ENCODE data around the gene FOXK1. TPM values are rescaled to one million over a fixed set of nuclear protein-coding genes. Genes with fewer than 3 reads are reported as not detected.

The FOXK1 gene
- total and polyA plus RNA-seq, 2 of the 13 experiments (the other 11 are each of a cell fraction or from before 2014, with no cell fraction given): 4.6 to 8.8 TPM

- TF ChIP-seq CAMTA2 (CRISPR knock-in tag; IDR thresholded peaks at IDR 0.05; ENCODE audit: borderline replicate concordance) (no peak), ZNF772 (CRISPR knock-in tag; IDR thresholded peaks at IDR 0.05) (no peak; the same call in 1 of the 2 replicates), NPAS2 (CRISPR knock-in tag; IDR thresholded peaks at IDR 0.05; ENCODE audit: borderline replicate concordance) (no peak), RFX5 (IDR thresholded peaks at IDR 0.05; ENCODE audit: low read depth, low read length) (no peak), NCOR1 (IDR thresholded peaks at IDR 0.05; ENCODE audit: borderline replicate concordance, low read length) (peak; percentile 36; the same call in 1 of the 2 replicates), ZSCAN25 (CRISPR knock-in tag; IDR thresholded peaks at IDR 0.05) (peak; percentile 93), MXI1 (IDR thresholded peaks at IDR 0.05; ENCODE audit: borderline replicate concordance, low read depth, low read length) (peak; percentile 46; the same call in 1 of the 3 replicates), ZNF343 (CRISPR knock-in tag; IDR thresholded peaks at IDR 0.05) (no peak), THYN1 (CRISPR knock-in tag; IDR thresholded peaks at IDR 0.05; ENCODE audit: borderline replicate concordance, low read depth) (no peak), ZFP41 (CRISPR knock-in tag; IDR thresholded peaks at IDR 0.05; ENCODE audit: borderline replicate concordance) (no peak), MAZ (IDR thresholded peaks at IDR 0.05; ENCODE audit: borderline replicate concordance, low read depth, low read length) (peak; percentile 77; the same call in 1 of the 2 replicates), MAZ (CRISPR knock-in tag; IDR thresholded peaks at IDR 0.05; ENCODE audit: low read depth) (no peak), EP300 (IDR thresholded peaks at IDR 0.05; ENCODE audit: low read depth in 2 of 2, low read length in 2 of 2) (peak in 1 of 2 experiments; percentile 73; a peak in 2 of 4 replicates), EP300 (CRISPR knock-in tag; IDR thresholded peaks at IDR 0.05; ENCODE audit: borderline replicate concordance) (no peak), ZNF629 (CRISPR knock-in tag; conservative IDR thresholded peaks at IDR 0.05) (no peak), ZNF350 (CRISPR knock-in tag; IDR thresholded peaks at IDR 0.05; ENCODE audit: borderline replicate concordance, low read depth) (no peak; the same call in 1 of the 2 replicates), ATF1 (CRISPR knock-in tag; IDR thresholded peaks at IDR 0.05) (no peak), ZNF337 (CRISPR knock-in tag; IDR thresholded peaks at IDR 0.05; ENCODE audit: borderline replicate concordance, low read depth) (no peak), ZNF253 (CRISPR knock-in tag; IDR thresholded peaks at IDR 0.05; ENCODE audit: borderline replicate concordance) (no peak)
- TF ChIP-seq, protein P1, sequence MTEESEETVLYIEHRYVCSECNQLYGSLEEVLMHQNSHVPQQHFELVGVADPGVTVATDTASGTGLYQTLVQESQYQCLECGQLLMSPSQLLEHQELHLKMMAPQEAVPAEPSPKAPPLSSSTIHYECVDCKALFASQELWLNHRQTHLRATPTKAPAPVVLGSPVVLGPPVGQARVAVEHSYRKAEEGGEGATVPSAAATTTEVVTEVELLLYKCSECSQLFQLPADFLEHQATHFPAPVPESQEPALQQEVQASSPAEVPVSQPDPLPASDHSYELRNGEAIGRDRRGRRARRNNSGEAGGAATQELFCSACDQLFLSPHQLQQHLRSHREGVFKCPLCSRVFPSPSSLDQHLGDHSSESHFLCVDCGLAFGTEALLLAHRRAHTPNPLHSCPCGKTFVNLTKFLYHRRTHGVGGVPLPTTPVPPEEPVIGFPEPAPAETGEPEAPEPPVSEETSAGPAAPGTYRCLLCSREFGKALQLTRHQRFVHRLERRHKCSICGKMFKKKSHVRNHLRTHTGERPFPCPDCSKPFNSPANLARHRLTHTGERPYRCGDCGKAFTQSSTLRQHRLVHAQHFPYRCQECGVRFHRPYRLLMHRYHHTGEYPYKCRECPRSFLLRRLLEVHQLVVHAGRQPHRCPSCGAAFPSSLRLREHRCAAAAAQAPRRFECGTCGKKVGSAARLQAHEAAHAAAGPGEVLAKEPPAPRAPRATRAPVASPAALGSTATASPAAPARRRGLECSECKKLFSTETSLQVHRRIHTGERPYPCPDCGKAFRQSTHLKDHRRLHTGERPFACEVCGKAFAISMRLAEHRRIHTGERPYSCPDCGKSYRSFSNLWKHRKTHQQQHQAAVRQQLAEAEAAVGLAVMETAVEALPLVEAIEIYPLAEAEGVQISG (CRISPR knock-in tag; IDR thresholded peaks at IDR 0.05): peak; percentile 40; the same call in 1 of the 2 replicates
- TF ChIP-seq, protein P2, sequence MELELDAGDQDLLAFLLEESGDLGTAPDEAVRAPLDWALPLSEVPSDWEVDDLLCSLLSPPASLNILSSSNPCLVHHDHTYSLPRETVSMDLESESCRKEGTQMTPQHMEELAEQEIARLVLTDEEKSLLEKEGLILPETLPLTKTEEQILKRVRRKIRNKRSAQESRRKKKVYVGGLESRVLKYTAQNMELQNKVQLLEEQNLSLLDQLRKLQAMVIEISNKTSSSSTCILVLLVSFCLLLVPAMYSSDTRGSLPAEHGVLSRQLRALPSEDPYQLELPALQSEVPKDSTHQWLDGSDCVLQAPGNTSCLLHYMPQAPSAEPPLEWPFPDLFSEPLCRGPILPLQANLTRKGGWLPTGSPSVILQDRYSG (CRISPR knock-in tag; IDR thresholded peaks at IDR 0.05): no peak
- TF ChIP-seq, protein P3, sequence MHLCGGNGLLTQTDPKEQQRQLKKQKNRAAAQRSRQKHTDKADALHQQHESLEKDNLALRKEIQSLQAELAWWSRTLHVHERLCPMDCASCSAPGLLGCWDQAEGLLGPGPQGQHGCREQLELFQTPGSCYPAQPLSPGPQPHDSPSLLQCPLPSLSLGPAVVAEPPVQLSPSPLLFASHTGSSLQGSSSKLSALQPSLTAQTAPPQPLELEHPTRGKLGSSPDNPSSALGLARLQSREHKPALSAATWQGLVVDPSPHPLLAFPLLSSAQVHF (CRISPR knock-in tag; IDR thresholded peaks at IDR 0.05): no peak
- TF ChIP-seq, protein P4, sequence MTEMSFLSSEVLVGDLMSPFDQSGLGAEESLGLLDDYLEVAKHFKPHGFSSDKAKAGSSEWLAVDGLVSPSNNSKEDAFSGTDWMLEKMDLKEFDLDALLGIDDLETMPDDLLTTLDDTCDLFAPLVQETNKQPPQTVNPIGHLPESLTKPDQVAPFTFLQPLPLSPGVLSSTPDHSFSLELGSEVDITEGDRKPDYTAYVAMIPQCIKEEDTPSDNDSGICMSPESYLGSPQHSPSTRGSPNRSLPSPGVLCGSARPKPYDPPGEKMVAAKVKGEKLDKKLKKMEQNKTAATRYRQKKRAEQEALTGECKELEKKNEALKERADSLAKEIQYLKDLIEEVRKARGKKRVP (CRISPR knock-in tag; IDR thresholded peaks at IDR 0.05): 0 out of 4 replicates have a peak, but pooled peaks of 1 of the 2 experiments have one; percentile 7
Observed at GRCh38 chr7:4744391-4745264, 62.5 kb downstream of the FOXK1 start (continued).

Measured in HepG2 (cell line).